AG04449 (cell line): ENCODE measurements around the gene SNAPIN.

ENCODE experiments used
- CTCF ChIA-PET: fragments of 350-600 bp; formaldehyde crosslinking; extraction: SDS; loops from one replicate; lab custom pipeline; 2021; ENCODE audit warnings: antibody characterized with exemption; lab: Yijun Ruan, JAX
- POLR2A ChIA-PET: fragments of 400-600, 350-600 bp; formaldehyde crosslinking; extraction: SDS; loops from one replicate; lab custom pipeline; 2020; ENCODE audit warnings: antibody characterized with exemption, inconsistent platforms; lab: Yijun Ruan, JAX
- DNase-seq: peaks from one replicate; pipeline ENCODE4 v3.0.0-alpha.2; 2010; ENCODE audit warnings: low read depth, low spot score
- H3K4me3 ChIP-seq: 2 replicates; pipeline ENCODE4 v1.5.1; 2011; ENCODE audit warnings: low read depth, mild to moderate bottlenecking, control low read depth, low read length
- TF ChIP-seq, protein P1 (sequence below): IDR thresholded peaks from one replicate; pipeline ENCODE4 v1.5.1; 2011; ENCODE audit warnings: mild to moderate bottlenecking, moderate library complexity, low read length, control low read depth, inconsistent platforms; ENCODE audit not compliant: insufficient read depth; ENCODE audit errors: missing control alignments

The SNAPIN gene

DNA sequence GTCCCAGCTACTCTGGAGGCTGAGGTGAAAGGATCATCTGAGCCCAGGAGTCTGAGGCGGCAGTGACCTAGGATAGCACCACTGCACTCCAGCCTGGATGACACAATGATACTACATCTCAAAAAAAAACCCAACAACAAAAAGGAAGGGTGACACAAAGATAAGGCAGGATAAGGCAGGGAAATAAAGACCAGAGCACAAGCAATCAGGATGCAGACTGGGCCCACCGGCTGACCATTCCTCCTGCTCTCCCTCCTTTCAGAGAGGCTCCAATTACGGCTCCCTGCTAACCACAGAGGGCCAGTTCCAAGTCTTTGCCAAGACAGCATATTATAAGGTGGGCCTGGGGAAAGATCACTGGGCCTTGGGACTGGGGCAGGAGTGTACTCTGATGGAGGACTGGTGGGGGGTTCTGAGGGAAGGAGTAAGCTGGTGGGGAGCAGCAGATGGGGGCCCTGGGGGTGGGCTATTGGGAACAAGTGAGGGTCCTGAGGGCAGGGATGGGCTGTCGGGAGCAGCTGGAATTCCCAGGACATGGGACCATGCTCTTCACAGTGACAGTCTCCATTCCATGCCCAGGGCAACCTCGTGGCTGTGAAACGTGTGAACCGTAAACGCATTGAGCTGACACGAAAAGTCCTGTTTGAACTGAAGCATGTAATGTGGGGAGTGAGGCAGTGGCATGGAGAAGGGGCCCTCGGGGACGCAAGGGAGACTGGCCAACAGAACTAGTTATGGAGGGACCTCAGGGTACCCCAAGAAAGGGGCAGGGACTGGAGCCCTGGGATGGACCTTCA, 27.2 kb downstream of the SNAPIN start:
- ChIA-PET CTCF (interaction anchor here (2.5 kb wide), 1 partner anchor 9 kb away, joined by 6 read pairs; no protein-coding TSS in a partner anchor), POLR2A (interaction anchor here (0.6 kb wide), 1 partner anchor 384 kb away, joined by 3 read pairs; no protein-coding TSS in a partner anchor)
- TF ChIP-seq, protein P1, sequence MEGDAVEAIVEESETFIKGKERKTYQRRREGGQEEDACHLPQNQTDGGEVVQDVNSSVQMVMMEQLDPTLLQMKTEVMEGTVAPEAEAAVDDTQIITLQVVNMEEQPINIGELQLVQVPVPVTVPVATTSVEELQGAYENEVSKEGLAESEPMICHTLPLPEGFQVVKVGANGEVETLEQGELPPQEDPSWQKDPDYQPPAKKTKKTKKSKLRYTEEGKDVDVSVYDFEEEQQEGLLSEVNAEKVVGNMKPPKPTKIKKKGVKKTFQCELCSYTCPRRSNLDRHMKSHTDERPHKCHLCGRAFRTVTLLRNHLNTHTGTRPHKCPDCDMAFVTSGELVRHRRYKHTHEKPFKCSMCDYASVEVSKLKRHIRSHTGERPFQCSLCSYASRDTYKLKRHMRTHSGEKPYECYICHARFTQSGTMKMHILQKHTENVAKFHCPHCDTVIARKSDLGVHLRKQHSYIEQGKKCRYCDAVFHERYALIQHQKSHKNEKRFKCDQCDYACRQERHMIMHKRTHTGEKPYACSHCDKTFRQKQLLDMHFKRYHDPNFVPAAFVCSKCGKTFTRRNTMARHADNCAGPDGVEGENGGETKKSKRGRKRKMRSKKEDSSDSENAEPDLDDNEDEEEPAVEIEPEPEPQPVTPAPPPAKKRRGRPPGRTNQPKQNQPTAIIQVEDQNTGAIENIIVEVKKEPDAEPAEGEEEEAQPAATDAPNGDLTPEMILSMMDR, result no peak
- no peak for DNase-seq
- no peak overlapping the region for H3K4me3 ChIP-seq

DNA sequence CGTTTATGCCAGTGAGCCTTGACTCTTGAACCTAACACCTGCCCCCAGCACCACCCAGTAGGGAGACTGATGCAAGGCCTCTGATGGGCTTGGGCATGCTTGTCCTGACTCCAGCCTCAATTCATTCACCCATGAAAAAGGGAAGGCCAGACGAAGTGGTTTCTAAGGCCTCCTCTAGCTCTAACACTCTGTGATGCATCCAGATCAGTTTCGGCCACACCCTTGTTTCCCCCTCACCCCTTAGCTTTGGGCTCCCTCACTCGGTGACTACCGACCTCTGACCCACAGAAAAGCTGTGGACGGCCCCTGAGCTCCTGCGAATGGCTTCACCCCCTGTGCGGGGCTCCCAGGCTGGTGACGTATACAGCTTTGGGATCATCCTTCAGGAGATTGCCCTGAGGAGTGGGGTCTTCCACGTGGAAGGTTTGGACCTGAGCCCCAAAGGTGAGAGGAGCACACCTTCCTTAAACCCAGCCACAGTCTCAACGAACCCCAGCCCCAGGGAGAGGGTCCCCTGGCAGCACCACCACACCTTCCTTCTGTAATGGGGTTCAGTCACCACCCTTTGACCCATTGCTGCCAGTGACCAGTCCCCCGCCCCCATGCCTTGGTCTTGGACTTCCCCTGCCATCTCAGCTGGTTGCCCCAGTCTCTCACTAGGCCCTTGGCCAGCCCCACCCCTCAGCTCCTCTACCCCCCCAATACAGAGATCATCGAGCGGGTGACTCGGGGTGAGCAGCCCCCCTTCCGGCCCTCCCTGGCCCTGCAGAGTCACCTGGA, 29.0 kb downstream of the SNAPIN start:
- H3K4me3 ChIP-seq, result no peak overlapping the region
- CTCF ChIA-PET, result interaction anchor here (0.5 to 1.3 kb wide), 2 partner anchors 10 to 216 kb away, joined by 3 to 6 read pairs; no protein-coding TSS in a partner anchor
- POLR2A ChIA-PET, result no interaction called here
- TF ChIP-seq, protein P1, result no peak
- DNase-seq, result no peak

DNA sequence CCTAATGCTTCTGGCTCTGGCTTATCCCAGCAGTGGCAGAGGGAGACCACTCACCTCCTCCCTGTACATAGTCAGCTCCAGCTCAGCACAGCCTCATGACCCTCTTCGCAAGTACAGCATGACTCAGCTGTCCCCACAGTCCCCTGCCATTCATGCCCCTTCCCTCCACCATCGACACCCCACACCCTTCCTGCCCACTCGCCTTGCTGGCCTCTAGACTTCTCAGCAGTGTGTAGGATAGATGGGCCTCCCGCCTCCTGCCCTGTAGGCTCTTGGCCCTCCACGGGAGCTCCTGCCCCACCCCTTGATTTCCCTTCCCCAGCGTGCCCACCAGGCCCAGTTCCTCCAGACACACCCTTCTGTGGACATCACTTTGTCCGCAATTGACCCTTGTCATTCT, 29.8 kb downstream of the SNAPIN start:
- ChIA-PET POLR2A (no interaction called here), CTCF (interaction anchor here (0.7 to 1.3 kb wide), 2 partner anchors 11 to 16 kb away, joined by 3 to 6 read pairs; no protein-coding TSS in a partner anchor)
- H3K4me3 ChIP-seq, result no peak overlapping the region
- TF ChIP-seq, protein P1, result no peak
- DNase-seq, result no peak

DNA sequence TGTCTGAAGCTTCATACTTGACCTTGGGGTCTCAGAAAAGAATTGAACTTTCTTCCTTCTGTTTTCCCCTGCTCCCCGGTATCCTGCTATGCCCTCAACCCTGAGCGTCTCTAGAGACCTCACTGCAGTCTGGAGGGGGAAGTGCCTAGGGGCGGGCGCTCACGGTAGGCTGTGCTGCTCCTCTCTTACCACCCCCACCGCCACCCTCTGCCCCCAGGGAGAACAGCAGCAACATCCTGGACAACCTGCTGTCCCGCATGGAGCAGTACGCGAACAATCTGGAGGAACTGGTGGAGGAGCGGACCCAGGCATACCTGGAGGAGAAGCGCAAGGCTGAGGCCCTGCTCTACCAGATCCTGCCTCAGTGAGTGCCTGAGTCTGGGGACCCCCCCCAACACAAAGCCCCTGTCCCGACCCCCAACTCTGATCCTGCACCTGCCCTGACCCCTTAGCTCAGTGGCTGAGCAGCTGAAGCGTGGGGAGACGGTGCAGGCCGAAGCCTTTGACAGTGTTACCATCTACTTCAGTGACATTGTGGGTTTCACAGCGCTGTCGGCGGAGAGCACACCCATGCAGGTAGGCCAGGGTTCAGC, 30.3 kb downstream of the SNAPIN start:
- TF ChIP-seq, protein P1, result no peak
- ChIA-PET CTCF (interaction anchor here (0.7 to 1.3 kb wide), 2 partner anchors 11 to 16 kb away, joined by 3 to 6 read pairs; no protein-coding TSS in a partner anchor), POLR2A (no interaction called here)

DNA sequence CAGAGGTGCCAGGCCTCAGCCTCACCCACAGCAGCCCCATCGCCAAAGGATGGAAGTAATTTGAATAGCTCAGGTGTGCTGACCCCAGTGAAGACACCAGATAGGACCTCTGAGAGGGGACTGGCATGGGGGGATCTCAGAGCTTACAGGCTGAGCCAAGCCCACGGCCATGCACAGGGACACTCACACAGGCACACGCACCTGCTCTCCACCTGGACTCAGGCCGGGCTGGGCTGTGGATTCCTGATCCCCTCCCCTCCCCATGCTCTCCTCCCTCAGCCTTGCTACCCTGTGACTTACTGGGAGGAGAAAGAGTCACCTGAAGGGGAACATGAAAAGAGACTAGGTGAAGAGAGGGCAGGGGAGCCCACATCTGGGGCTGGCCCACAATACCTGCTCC, 35.0 kb downstream of the SNAPIN start:
- TF ChIP-seq, protein P1, result no peak
- ChIA-PET POLR2A (no interaction called here), CTCF (interaction anchor here (1.3 to 1.4 kb wide), 2 partner anchors 10 to 16 kb away, joined by 4 read pairs; no protein-coding TSS in a partner anchor)
- H3K4me3 ChIP-seq, result no peak overlapping the region
- DNase-seq, result no peak

More for the DNA sequence above, 30.3 kb downstream of the SNAPIN start:
- no peak overlapping the region for H3K4me3 ChIP-seq
- no peak for DNase-seq
